Lower leg skin (tissue), 3 donors: ENCODE measurements around the gene SERAC1.

Experiments used
- CTCF ChIP-seq, 3 donors: fragments of 450-650 bp; IDR thresholded peaks; one replicate each; pipeline ENCODE4 v1.5.1; 2016; ENCODE audit warnings: antibody characterized with exemption in 3 of 3, mild to moderate bottlenecking in 3 of 3, moderate library complexity in 2 of 3
- POLR2A ChIP-seq, 2 donors: fragments of 450-650 bp; IDR thresholded peaks; one replicate each; pipeline ENCODE4 v1.6.1; 2016 to 2017; ENCODE audit warnings: antibody characterized with exemption in 2 of 2, mild to moderate bottlenecking in 1 of 2, moderate library complexity in 1 of 2

GRCh38 chr6:158083455-158084325, 84.4 kb downstream of the SERAC1 start:
- no peak for TF ChIP-seq CTCF (IDR thresholded peaks at IDR 0.05)
- no peak for TF ChIP-seq POLR2A (IDR thresholded peaks at IDR 0.05)
